ENCODE results near the gene FOXD4L6.
"Not testable (repeated sequence)": the region's sequence is repeated elsewhere in the genome, so short reads cannot be mapped to it uniquely, and the experiment has no call there.

The FOXD4L6 gene

DNA sequence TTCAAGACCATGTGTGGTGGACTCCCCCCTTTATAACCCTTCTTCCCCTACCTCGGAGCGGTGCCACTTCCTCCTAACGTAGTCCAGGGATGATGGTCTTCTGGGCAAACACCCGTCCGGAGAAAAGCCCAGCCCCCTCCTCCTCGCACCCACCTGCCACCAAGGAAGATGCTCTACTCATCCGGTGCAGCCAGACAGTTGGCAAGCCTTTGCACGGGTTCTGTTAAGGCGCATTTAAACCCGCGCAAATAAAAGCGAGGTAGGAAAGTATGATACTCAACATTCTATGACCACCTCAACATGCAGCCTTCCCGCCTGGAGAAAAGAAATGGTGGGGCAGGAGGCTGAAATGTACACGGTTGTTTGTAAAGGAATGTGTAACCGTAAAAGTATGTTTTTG lies at the start of gene FOXD4L6:
Gene FOXD4L6 (minus strand): TSS at position 101 of the 400 bp plus-strand sequence. CDS start 298 bp downstream, outside the sequence.
- not testable (repeated sequence) for DNase-seq

DNA sequence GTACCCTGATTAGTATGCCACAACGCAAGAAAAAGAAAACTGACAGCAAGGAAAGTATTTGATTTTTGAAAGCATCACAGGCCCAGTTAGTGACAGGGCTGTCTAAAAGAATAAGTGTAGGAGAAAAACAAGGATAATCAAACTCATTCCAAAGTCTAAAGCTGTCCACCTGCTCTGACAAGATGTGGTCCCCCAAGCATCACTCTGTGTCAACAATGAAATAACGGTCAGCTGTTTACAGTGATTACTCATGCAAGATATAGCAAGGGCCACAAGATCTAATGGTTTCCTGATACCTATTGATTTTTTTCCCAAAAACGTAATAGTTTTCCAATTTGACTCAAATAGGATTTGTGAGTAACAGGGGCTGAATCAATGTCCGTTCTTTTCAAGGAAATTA lies 46.5 kb upstream of the FOXD4L6 start:
- not testable (repeated sequence) for DNase-seq

DNA sequence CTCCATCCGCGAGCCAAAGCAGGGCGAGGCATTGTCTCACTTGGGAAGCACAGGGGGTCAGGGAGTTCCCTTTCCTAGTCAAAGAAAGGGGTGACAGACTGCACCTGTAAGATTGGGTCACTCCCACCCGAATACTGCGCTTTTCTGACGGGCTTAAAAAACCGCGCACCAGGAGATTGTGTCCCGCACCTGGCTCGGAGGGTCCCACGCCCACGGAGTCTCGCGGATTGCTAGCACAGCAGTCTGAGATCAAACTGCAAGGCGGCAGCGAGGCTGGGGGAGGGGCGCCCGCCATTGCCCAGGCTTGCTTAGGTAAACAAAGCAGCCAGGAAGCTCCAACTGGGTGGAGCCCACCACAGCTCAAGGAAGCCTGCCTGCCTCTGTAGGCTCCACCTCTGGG lies 21.6 kb upstream of the FOXD4L6 start:
- DNase-seq, result not testable (repeated sequence)

DNA sequence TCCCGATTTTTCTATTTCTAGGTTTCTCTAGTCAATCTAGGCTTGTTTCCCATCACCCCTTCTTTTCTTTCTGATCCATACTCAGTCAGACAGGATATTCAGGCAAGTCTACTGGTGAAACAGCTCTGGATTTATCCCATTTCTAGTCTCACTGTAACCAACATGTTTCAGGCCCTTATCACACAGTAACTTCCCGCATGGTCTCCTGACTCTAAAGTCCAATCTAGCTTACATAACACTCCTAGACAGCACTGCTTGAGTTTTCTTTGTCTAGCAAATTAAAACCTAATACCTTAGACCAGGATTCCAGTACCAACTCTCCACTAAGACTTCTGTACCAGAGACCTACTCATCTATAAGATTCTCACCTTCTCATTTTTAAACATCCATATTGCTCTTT lies 13.4 kb upstream of the FOXD4L6 start:
- DNase-seq, result not testable (repeated sequence)

DNA sequence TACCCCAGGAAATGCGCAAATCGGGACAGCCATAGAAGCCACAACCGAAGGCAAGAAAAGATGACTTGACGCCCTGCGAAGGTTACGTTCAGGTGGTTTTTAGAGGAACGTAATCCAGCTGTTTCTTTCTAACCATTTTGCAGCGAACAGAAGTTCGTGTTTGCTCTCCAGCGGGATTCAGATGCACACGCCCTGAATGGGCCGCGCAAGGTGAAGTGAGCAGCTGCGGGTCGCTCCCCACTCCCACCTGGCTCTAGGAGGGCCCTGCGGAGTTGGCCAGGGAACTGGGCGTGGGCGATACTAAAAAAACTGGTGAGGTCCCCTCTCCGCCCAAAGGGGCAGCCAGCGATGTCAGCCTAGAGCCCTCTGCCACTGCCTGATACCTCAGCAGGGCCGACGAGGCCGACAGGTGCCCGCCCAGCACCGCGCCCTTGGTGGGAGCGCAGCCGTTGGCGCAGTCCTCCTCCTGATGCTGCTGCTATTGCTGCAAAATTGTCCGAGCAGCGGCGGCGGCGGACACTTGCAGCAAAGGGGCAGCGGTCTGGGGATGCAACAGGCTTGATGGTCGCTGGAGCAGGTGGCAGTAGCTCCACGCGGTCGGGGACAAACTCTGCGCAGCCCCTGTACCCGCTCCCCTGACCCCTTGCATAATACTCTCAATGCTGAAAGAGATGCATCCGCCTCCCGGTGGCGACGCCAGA lies 1.6 kb downstream of the FOXD4L6 start:
- DNase-seq, result not testable (repeated sequence)

DNA sequence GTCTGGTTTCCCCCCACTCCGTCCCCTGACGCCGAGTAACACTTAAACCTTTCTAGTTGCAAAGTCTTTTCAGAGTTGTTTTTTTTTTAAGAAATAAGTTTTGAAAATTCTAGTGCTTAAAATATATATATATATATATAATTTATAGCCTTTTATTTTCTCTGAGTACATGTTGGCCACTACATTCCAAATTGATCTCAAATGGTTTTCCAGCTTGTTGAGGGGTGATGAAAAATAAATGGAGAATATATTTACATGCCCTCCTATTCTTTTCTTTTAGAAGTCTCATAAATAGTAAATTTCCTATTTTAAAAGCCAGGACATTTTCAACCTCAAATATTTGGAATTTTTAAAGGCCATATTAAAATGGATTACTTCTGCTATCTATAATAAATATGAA lies 2.5 kb downstream of the FOXD4L6 start:
- DNase-seq, result not testable (repeated sequence)

DNA sequence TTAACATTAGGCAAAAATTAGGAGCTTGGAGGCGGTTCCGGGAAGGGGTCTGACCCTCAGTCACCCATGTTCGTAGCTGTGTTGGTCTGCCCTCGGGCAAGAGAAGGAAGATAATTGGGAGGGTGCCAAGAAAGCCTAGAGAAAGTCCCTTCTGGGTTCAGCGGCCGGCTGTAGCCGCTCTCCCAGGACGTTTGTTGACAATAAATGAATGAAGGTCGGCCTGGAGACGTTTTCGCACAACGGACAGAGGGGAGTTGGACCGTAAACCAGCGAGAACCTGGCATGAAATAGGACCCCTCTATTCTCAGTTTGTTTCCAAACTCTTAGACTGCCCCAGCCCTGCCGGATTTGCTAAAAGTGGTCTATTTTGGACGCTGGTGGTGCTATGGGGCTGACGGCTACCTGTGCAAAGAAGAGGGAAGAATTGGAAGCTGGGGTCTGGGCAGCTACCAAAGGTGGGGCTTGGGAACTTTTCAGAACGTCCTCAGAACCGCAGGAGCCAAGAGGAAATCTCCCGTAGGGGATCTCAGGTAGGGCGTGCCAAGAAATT lies 3.3 kb downstream of the FOXD4L6 start:
- DNase-seq, result not testable (repeated sequence)

DNA sequence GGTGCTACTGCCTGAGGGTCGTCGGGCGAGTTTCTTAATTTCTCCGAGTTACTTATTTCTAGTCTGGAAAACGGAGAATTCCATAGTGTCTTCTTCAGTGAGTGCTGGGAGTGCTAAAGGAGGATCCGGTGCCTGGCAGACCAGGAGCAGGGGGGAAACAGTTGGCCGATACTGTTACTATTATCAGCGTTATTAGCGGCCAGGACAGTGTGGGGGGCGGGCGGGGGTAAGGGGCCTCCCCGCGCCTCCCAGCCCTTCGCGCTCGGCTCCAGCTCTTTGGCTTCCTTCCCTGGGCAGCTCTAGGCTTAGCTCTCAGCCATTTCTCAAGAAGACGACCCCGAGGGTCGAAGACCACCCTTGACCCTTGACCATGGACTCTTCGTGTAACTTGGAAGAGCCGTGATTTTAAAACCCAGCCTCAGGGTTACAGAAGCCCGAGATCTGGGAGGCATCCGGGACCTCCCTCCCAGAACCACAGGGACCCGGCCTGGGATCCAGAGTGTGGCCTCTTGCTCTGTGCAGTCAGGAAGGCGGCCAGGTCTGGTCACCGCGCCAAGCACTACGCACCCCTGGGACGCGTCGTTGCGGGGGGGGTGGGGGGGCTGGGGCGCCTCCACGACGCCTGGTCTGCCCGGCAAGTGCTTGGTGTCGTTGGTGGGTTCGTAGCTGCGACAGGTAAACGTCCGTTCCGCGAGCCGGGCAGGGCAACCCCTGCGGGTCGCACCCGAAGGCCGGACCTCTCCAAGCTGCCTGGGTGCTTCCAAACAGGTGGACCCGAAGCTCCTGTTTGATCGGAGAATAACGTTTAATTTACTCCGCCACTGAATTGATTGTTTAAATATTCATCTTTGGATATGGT lies 4.0 kb downstream of the FOXD4L6 start:
- peak; percentile 10 for DNase-seq

DNA sequence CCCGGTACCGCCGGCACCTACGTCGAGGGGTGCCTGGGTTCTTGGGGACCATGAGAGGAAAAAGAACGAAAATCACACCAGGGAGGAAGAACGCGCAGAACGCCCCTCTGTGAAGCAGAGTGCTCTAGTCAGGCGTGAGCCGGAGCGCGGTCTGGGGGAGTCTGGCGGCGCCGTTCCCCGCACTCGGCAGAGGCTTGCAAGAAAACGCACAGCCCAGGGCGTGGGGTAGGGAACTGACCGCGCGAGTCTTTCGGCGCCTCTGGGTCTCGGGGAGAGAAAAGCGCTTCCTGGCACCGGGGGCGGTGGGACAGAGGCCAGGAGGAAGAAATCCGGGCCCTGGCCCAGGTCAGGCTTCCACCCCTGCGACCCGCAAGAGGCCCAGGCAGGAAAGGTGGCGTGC lies 4.7 kb downstream of the FOXD4L6 start:
- DNase-seq, result not testable (repeated sequence)

DNA sequence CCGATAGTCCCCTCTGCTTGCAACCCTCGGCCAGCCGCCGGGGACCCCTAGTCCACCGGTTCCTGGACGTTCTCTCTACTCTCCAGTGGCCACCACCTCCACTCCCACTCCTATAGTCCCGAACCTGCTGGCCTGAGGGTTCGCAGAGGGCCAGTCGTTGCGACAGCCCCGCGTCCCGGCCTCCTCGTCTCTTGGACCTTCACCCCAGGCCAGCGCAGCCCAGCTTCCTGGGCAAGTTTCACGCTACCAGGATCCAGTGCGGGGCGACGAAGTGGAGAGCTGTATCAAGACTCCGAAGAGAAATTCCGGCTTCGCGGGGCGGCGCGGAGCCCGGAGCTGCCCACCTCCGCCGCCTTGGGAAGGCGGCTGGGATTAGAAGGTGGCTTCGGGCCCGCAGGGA lies 5.1 kb downstream of the FOXD4L6 start:
- not testable (repeated sequence) for DNase-seq

DNA sequence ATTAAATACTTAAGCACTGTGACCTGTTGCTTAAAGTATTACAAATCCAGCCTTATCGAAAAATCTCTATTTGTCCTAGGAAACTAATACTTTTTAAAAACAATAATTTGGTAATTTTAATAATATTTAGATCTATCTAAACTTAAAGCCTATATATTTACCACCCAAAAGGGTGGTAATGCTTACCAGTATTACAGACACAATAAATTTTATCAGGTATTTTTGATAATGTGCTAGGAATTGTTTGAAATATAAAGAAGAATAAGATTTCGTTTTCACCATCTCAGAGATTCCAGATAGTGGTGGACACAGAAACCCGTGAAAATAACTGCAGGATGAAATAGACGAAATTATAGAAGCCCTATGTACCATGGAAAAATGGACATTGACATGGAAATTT lies 7.8 kb downstream of the FOXD4L6 start:
- not testable (repeated sequence) for DNase-seq

DNA sequence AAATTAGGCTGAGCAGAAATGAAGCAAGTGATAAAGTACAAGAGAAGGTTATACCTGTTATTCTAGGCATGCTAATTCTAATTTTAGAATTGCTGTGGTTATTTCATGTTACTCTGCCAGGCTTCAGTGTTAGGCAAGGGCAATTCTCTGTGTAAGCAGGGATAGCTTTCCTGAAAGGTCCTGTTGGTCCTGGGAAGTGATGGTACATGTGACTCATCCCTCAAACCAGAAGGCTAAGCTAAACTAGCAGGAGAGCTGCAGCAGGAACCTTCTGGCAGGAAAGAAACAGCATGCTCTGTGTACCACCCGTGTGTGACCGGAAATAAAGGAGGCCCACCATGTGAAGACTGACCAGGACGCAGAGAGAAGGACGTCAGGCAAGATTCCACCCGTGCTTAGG lies 8.8 kb downstream of the FOXD4L6 start:
- not testable (repeated sequence) for DNase-seq

DNA sequence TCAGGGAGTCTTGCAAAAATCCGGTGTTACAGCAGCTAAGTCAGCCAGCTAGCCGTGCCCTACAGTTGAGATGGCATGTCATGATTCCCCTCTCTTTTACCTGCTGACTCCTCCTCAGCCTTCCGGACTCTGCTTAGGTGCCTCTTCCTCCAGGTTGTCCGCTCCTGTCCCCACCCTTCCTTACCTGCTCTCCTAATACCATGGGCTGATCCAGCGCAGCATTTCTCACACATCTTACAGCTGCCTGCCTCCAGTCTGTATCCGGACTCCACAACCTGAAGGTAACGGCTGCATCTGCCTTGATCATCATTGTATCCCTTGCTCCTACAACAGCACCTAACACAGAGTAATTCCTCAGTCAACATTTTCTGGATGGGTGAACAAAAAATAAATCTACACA lies 9.2 kb downstream of the FOXD4L6 start:
- not testable (repeated sequence) for DNase-seq

DNA sequence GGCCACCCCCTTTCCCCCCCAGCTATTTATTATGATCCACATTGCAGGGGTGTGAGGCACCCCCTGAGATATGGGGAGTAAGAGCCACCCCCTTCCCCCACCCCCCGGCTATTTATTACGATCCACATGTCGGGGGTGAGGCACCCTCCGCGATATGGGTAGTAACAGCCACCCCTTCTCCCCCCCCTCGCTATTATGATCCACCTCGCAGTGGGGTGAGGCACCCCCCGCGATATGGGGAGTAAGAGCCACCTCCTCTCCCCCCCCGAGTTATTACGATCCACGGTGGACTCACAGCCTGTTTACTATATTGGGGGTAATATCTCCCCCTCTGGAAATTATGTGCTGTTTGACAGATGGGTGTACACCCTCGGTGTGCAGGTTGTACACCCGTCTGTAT lies 15.1 kb downstream of the FOXD4L6 start:
- not testable (repeated sequence) for DNase-seq

DNA sequence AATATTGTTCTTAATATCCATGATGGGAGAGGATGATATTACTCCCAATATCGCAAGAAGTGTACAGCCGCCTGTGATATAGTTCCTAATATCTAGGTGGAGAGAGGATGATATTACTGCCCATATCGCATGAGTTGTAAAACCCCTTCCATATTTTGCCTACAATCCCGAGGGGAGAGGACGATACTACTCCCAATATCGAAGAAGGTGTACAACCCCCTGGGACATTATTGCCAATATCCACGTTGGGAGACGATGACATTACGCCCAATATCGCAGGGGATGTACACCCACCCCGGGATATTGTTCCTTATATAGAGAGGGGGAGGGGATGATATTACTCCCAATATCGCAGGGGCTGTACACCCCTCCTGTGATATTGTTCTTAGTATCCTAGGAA lies 17.1 kb downstream of the FOXD4L6 start:
- DNase-seq, result not testable (repeated sequence)

DNA sequence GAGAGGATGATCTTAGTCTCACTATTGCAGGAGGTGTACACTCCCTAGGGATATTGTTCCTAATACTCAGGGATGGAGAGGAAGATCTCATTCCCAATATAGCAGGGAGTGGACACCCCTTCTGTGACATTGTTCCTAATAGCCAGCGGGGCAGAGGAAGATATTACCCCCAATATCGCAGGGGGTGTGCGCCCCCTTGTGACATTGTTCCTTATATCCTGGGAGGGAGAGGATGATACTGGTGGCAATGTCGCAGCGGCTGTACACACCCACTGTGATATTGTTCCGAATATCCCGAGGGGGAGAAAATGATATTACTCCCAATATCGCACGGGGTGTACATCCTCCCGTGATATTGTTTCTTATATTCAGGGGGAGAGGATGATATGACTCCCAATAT lies 17.6 kb downstream of the FOXD4L6 start:
- not testable (repeated sequence) for DNase-seq

DNA sequence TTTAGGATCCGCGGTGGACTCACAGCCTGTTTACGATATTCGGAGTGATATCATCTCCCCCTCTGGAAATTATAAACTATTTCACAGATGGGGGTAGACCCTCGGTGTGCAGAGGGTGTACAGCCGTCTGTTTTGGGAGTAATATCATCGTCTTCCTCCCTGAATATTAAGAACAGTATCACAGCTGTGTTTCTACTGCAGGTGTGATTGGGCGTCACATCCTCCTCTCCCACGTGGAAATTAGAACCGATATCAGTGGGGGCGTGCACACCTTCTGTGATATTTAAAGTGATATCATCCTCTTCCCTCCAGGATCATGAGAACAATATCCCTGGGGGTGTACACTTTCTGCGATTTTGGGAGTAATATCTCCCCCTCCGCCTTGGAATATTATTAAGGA lies 19.2 kb downstream of the FOXD4L6 start:
- DNase-seq, result not testable (repeated sequence)

DNA sequence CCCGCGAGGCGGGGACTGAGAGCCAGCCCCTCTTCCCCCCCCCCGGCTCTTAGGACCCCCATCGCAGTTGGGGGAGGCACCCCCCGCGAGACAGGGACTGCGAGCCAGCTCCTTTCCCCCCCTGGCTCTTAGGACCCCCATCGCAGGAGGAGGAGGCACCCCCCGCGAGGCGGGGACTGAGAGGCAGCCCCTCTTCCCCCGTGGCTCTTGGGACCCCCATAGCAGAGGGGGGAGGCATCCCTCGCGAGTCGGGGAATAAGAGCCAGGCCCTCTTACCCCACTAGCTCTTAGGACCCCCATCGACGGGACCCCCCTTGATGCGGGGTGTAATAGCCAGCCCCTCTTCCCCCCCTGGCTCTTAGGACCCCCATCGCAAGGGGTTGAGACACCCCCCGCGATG lies 19.7 kb downstream of the FOXD4L6 start:
- not testable (repeated sequence) for DNase-seq

DNA sequence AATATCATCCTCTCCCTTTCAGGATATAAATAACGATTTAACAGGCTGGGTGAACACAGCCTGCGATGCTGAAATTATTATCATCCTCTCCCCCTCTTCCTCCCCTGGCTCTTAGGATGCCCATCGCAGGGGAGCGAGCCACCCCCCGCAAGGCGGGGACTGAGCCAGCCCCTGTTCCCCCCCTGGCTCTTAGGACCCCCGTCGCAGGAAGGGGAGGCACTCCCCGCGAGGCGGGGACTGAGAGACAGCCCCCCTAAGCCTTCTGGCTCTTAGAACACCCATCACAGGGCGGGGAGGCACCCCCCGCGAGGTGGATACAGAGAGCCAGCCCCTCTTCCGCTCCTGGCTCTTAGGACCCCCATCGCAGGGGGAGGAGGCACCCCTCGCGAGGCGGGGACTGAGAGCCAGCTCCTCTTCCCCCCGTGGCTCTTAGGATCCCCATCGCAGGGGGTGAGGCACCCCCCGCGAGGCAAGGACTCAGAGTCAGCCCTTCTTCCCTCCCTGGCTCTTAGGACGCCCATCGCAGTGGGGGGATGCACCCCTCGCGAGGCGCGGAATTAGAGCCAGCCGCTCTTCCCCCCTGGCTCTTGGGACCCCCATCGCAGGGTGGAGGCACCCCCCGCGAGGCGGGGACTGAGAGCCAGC lies 21.9 kb downstream of the FOXD4L6 start:
- DNase-seq, result not testable (repeated sequence)

DNA sequence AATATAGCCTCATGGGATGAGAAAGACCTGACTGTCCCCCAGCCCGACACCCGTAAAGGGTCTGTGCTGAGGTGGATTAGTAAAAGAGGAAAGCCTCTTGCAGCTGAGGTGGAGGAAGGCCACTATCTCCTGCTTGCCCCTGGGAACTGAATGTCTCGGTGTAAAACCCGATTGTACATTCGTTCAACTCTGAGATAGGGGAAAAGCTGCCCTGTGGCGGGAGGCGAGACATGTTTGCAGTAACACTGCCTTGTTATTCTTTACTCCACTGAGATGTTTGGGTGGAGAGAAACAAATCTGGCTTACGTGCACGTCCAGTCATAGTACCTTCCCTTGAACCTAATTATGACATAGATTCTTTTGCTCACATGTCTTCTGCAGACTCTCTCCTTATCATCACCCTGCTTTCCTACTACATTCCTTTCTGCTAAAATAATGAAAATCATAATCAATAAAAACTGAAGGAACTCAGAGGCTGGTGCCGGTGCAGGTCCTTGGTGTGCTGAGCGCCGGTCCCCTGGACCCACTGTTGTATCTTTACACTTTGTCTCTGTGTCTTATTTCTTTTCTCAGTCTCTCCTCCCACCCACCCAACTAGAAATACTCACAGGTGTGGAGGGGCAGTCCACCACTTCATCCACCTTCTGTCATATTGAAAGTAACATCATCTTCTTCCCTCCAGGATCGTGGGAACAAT lies 22.8 kb downstream of the FOXD4L6 start:
- not testable (repeated sequence) for DNase-seq

DNA sequence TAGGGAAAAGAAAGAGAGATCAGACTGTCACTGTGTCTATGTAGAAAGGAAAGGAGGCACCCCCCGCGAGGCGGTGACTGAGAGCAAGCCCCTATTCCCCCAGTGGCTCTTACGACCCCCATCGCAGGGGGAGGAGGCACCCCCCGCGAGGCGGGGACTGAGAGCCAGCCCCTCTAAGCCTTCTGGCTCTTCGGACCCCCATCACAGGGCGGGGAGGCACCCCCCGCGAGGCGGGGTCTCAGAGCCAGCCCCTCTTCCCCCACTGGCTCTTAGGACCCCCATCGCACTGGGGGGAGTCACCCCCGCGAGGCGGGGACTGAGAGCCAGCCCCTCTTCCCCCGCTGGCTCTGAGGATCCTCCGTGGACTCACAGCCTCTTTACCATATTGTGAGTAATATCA lies 23.9 kb downstream of the FOXD4L6 start:
- DNase-seq, result not testable (repeated sequence)

DNA sequence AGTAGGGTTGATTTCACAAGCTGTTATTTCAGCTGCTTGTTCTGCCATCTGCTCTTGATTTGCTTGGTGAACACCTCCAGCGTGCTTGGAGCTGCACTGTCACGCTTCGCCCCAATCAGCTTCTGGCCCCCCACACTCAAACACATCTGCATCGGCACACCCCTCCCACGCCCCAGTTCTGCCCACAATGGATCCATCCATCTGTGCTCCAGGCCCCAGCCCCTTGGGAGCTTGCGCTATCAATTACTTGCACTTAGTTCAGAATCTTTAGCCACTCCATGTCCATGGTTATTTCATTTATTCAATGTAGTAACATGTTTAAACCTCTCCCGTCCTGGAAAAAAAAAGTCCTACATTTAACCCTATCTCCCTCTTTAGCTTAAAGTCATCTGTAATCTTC lies 28.0 kb downstream of the FOXD4L6 start:
- not testable (repeated sequence) for DNase-seq

All from retina (tissue), 1 donor.